Hepatocyte (in vitro differentiated cells): ENCODE data around the gene NDUFB2. TPM values are rescaled to one million over a fixed set of nuclear protein-coding genes. Genes with fewer than 3 reads are reported as not detected.

ENCODE experiments used
- DNase-seq: peaks from one replicate; pipeline ENCODE4 v3.0.0-alpha.2; 2016; ENCODE audit warnings: low spot score
- H2AFZ ChIP-seq: fragments of 200-600 bp; sonication (generic); 2 replicates; pipeline ENCODE4 v1.6.0; 2016; ENCODE audit warnings: antibody characterized with exemption, mild to moderate bottlenecking
- H3K27ac ChIP-seq: fragments of 200-600 bp; sonication (generic); 2 replicates; pipeline ENCODE4 v1.5.1; 2016; ENCODE audit warnings: mild to moderate bottlenecking
- H3K27me3 ChIP-seq: fragments of 200-600 bp; sonication (generic); 2 replicates; pipeline ENCODE4 v1.6.1; 2016
- H3K36me3 ChIP-seq: fragments of 200-600 bp; sonication (generic); replicated peaks from 2 replicates; pipeline ENCODE4 v1.5.1; 2016; ENCODE audit warnings: low read depth; ENCODE audit not compliant: insufficient read depth
- H3K4me1 ChIP-seq: fragments of 200-600 bp; sonication (generic); 2 replicates; pipeline ENCODE4 v1.5.1; 2016; ENCODE audit warnings: mild to moderate bottlenecking, moderate library complexity; ENCODE audit not compliant: insufficient read depth
- H3K4me2 ChIP-seq: fragments of 200-600 bp; sonication (generic); 2 replicates; pipeline ENCODE4 v1.6.0; 2016
- H3K4me3 ChIP-seq: fragments of 200-600 bp; sonication (generic); 2 replicates; pipeline ENCODE4 v1.5.1; 2016; ENCODE audit warnings: mild to moderate bottlenecking
- H3K79me2 ChIP-seq: fragments of 200-600 bp; sonication (generic); 2 replicates; pipeline ENCODE4 v1.6.0; 2017; ENCODE audit warnings: mild to moderate bottlenecking
- H3K9me2 ChIP-seq: fragments of 200-600 bp; sonication (generic); replicated peaks from 2 replicates; pipeline ENCODE4 v1.6.0; 2017; ENCODE audit warnings: mild to moderate bottlenecking; ENCODE audit not compliant: insufficient read depth
- H3K9me3 ChIP-seq: fragments of 200-600 bp; sonication (generic); 2 replicates; pipeline ENCODE4 v1.5.1; 2016; ENCODE audit warnings: low read depth, mild to moderate bottlenecking
- H4K20me1 ChIP-seq: fragments of 200-600 bp; sonication (generic); 2 replicates; pipeline ENCODE4 v1.6.0; 2016; ENCODE audit warnings: mild to moderate bottlenecking; ENCODE audit not compliant: insufficient read depth, poor library complexity, severe bottlenecking
- EZH2 ChIP-seq: fragments of 200-600 bp; sonication (generic); IDR thresholded peaks from 2 replicates; pipeline ENCODE4 v1.6.1; 2016; ENCODE audit warnings: antibody characterized with exemption, mild to moderate bottlenecking, borderline replicate concordance
- EZH2phosphoT487 ChIP-seq: fragments of 200-600 bp; sonication (generic); IDR thresholded peaks from one replicate; pipeline ENCODE4 v1.6.1; 2018; ENCODE audit warnings: antibody characterized with exemption, mild to moderate bottlenecking, low read depth, moderate library complexity; ENCODE audit not compliant: unreplicated experiment, severe bottlenecking
- WGBS: methylation state at CpG from one replicate; pipeline ENCODE4 v1.1.6; 2016; ENCODE audit warnings: low lambda C conversion rate; ENCODE audit errors: missing lambda C conversion rate; 5-methylcytosine and 5-hydroxymethylcytosine counted together
- polyA plus RNA-seq: library from polyadenylated mRNA; unstranded; fragments of >200 nt; fragmentation: Nextera tagmentation; extraction: Ambion mirVana; gene quantifications from 2 replicates; pipeline ENCODE4 v1.2.1, GENCODE V29; 2016
- total RNA-seq: library from RNA; depleted of rRNA; stranded (reverse); fragments of >200 nt; gene quantifications from 2 replicates; pipeline ENCODE4 v1.2.3, GENCODE V29; 2014
- TF ChIP-seq, protein P1 (sequence below): fragments of 200-600 bp; sonication (generic); IDR thresholded peaks from 2 replicates; pipeline ENCODE4 v1.5.1; 2016; ENCODE audit warnings: antibody characterized with exemption, mild to moderate bottlenecking; ENCODE audit not compliant: poor library complexity

NDUFB2 gene
- total and polyA plus RNA-seq, 2 experiments from 2014 or later: 372 to 379 TPM

- WGBS: 98% methylated on average over 6 of the region's 6 CpGs
- Histone ChIP-seq H3K4me2 (no peak overlapping the region), H3K4me3 (no peak overlapping the region), H4K20me1 (no peaks in the 10 kb centered on the region), H2AFZ (no peak overlapping the region), H3K9me3 (no peaks in the 10 kb centered on the region), H3K36me3 (no peaks in the 10 kb centered on the region), H3K79me2 (no peaks in the 10 kb centered on the region), H3K27ac (no peak overlapping the region), H3K27me3 (no peaks in the 10 kb centered on the region), H3K4me1 (no peaks in the 10 kb centered on the region), H3K9me2 (no peaks in the 10 kb centered on the region)
- no peak for DNase-seq
- no peak for TF ChIP-seq EZH2phosphoT487
- TF ChIP-seq, protein P1, sequence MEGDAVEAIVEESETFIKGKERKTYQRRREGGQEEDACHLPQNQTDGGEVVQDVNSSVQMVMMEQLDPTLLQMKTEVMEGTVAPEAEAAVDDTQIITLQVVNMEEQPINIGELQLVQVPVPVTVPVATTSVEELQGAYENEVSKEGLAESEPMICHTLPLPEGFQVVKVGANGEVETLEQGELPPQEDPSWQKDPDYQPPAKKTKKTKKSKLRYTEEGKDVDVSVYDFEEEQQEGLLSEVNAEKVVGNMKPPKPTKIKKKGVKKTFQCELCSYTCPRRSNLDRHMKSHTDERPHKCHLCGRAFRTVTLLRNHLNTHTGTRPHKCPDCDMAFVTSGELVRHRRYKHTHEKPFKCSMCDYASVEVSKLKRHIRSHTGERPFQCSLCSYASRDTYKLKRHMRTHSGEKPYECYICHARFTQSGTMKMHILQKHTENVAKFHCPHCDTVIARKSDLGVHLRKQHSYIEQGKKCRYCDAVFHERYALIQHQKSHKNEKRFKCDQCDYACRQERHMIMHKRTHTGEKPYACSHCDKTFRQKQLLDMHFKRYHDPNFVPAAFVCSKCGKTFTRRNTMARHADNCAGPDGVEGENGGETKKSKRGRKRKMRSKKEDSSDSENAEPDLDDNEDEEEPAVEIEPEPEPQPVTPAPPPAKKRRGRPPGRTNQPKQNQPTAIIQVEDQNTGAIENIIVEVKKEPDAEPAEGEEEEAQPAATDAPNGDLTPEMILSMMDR: no peak
- TF ChIP-seq EZH2: no peak
Observed at GRCh38 chr7:140723006-140723405, 26.5 kb downstream of the NDUFB2 start.

DNA sequence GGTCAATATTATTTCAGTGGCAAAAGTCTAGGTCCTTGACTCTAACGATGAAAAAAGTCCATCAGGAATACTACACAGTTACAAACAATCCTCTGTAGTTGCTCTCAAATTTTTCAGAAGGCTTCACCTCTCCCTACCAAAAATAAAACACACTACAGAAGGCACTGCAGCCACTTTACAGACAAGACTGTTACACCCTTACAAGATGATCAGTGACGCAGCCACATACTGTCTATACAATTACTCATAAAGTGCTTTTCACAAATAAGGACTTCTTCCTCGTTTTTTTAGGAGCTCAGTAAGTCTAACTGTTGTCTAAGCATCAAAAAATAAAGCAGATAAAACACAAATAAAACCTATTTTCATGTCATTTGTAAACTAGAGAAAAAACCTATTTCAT lies 27.1 kb downstream of the NDUFB2 start:
- Histone ChIP-seq H3K4me2 (no peak overlapping the region), H3K79me2 (no peaks in the 10 kb centered on the region), H2AFZ (no peak overlapping the region), H3K4me3 (no peak overlapping the region), H4K20me1 (no peaks in the 10 kb centered on the region), H3K4me1 (no peaks in the 10 kb centered on the region), H3K9me2 (no peaks in the 10 kb centered on the region), H3K36me3 (no peaks in the 10 kb centered on the region), H3K27me3 (no peaks in the 10 kb centered on the region), H3K9me3 (no peaks in the 10 kb centered on the region), H3K27ac (no peak overlapping the region)
- no peak for DNase-seq
- TF ChIP-seq, protein P1: no peak
- no peak for TF ChIP-seq EZH2phosphoT487
- no peak for TF ChIP-seq EZH2
- 85% methylated on average over 3 of the region's 3 CpGs for WGBS

DNA sequence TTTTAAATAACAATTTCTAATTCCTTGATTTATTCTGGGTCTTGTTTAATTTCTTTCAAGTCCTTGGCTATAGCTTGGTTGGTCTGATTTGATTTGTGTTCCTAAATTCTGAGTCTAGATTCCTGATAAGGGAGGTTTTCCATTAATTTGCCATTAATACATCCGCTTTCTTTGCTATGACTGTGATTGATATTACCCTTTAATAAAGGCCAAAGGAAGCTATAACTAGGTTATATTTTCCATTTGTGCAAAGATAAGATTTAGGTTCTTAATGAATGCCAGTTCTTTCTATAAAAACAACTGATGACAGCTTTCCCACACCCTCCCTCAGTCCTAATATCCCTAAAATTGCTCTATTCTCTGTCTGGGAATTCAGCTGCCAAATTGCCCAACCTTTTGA lies 28.2 kb downstream of the NDUFB2 start:
- DNase-seq: no peak
- Histone ChIP-seq H3K27ac (no peak overlapping the region), H3K36me3 (no peaks in the 10 kb centered on the region), H3K79me2 (no peaks in the 10 kb centered on the region), H3K4me1 (no peaks in the 10 kb centered on the region), H2AFZ (no peak overlapping the region), H3K27me3 (no peaks in the 10 kb centered on the region), H3K4me3 (no peak overlapping the region), H3K4me2 (no peak overlapping the region), H3K9me3 (no peaks in the 10 kb centered on the region), H3K9me2 (no peaks in the 10 kb centered on the region), H4K20me1 (no peaks in the 10 kb centered on the region)
- WGBS: 100% methylated on average over 1 of the region's 1 CpG
- TF ChIP-seq EZH2phosphoT487: no peak
- no peak for TF ChIP-seq EZH2
- TF ChIP-seq, protein P1: no peak

DNA sequence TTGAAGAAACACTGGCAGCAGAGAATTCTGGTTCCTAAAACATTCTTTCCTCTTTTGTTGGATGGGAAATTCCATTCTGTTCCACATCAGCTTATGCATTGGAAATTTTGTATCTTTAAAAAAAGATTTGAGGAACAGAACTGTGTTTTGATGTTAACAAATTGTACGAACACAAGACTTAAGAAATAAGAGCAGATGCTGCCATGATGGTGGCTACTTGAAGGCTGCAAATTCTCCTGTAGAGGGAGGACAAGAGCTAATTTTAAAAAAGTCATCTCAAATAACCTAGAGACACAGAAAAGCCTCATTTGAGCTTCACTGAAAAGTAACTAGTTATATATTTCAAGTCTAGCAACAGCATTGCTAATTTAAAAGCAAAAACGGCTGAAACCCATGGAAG lies 29.8 kb downstream of the NDUFB2 start:
- Histone ChIP-seq H3K9me3 (no peaks in the 10 kb centered on the region), H3K4me2 (no peak overlapping the region), H3K4me3 (no peak overlapping the region), H3K4me1 (no peaks in the 10 kb centered on the region), H2AFZ (no peak overlapping the region), H3K36me3 (no peaks in the 10 kb centered on the region), H3K27me3 (no peaks in the 10 kb centered on the region), H3K27ac (no peak overlapping the region), H3K9me2 (no peaks in the 10 kb centered on the region), H3K79me2 (no peaks in the 10 kb centered on the region), H4K20me1 (no peaks in the 10 kb centered on the region)
- WGBS: 74% methylated on average over 2 of the region's 2 CpGs
- peak; percentile 10 for DNase-seq
- TF ChIP-seq EZH2: no peak
- TF ChIP-seq, protein P1: peak; percentile 39
